ENCODE results near the gene VPS35L. TPM values are rescaled to one million over a fixed set of nuclear protein-coding genes. Genes with fewer than 3 reads are reported as not detected.
A peak's percentile ranks its signal among the peaks of the same experiment; 100 is the strongest.

Gene VPS35L
- total RNA-seq, 1 donor from 2014 or later = 59.3 TPM

- no peak overlapping the region for H3K4me3 Mint-ChIP-seq
- TF ChIP-seq CTCF (IDR thresholded peaks at IDR 0.05; ENCODE audit: unreplicated experiment) = no peak
- H3K27ac Mint-ChIP-seq = no peak overlapping the region
- no peaks in the 10 kb centered on the region for H3K27me3 Mint-ChIP-seq (ENCODE audit: low read depth)
- peaks cover 3% of the 10 kb centered on the region for H3K4me1 Mint-ChIP-seq
- DNase-seq (ENCODE audit: low spot score in 2 of 2, unreplicated experiment in 2 of 2) = no peak
- H3K36me3 Mint-ChIP-seq = peaks cover 54% of the 10 kb centered on the region
- no peaks in the 10 kb centered on the region for H3K9me3 Mint-ChIP-seq
Observed at GRCh38 chr16:19705843-19706242, 150.3 kb downstream of the VPS35L start.

- no peak for TF ChIP-seq CTCF (IDR thresholded peaks at IDR 0.05; ENCODE audit: unreplicated experiment)
- H3K27me3 Mint-ChIP-seq (ENCODE audit: low read depth) = no peaks in the 10 kb centered on the region
- no peak for DNase-seq (ENCODE audit: low spot score in 2 of 2, unreplicated experiment in 2 of 2)
- no peaks in the 10 kb centered on the region for H3K4me1 Mint-ChIP-seq
- no peaks in the 10 kb centered on the region for H3K9me3 Mint-ChIP-seq
- no peak overlapping the region for H3K27ac Mint-ChIP-seq
- peaks cover 49% of the 10 kb centered on the region for H3K36me3 Mint-ChIP-seq
- H3K4me3 Mint-ChIP-seq = no peak overlapping the region
Observed at GRCh38 chr16:19706846-19707245, 151.3 kb downstream of the VPS35L start.

GRCh38 chr16:19707569-19708295, 152.2 kb downstream of the VPS35L start:
- H3K4me1 Mint-ChIP-seq = no peaks in the 10 kb centered on the region
- no peaks in the 10 kb centered on the region for H3K9me3 Mint-ChIP-seq
- TF ChIP-seq CTCF (IDR thresholded peaks at IDR 0.05; ENCODE audit: unreplicated experiment) = no peak
- no peak overlapping the region for H3K27ac Mint-ChIP-seq
- no peak for DNase-seq (ENCODE audit: low spot score in 2 of 2, unreplicated experiment in 2 of 2)
- no peaks in the 10 kb centered on the region for H3K27me3 Mint-ChIP-seq (ENCODE audit: low read depth)
- no peak overlapping the region for H3K4me3 Mint-ChIP-seq
- H3K36me3 Mint-ChIP-seq = peaks cover 44% of the 10 kb centered on the region

- Mint-ChIP-seq H3K36me3 (peaks cover 41% of the 10 kb centered on the region), H3K9me3 (no peaks in the 10 kb centered on the region), H3K27me3 (ENCODE audit: low read depth) (no peaks in the 10 kb centered on the region), H3K4me3 (no peak overlapping the region), H3K27ac (peak overlapping the region; percentile 16), H3K4me1 (no peaks in the 10 kb centered on the region)
- no peak for TF ChIP-seq CTCF (IDR thresholded peaks at IDR 0.05; ENCODE audit: unreplicated experiment)
- no peak for DNase-seq (ENCODE audit: low spot score in 2 of 2, unreplicated experiment in 2 of 2)
Observed at GRCh38 chr16:19708296-19709205, 153.0 kb downstream of the VPS35L start.

GRCh38 chr16:19709381-19710136, 154.1 kb downstream of the VPS35L start:
- Mint-ChIP-seq H3K36me3 (peaks cover 42% of the 10 kb centered on the region), H3K4me3 (no peak overlapping the region), H3K9me3 (no peaks in the 10 kb centered on the region), H3K4me1 (no peaks in the 10 kb centered on the region), H3K27ac (peak overlapping the region; percentile 9), H3K27me3 (ENCODE audit: low read depth) (no peaks in the 10 kb centered on the region)
- no peak for TF ChIP-seq CTCF (IDR thresholded peaks at IDR 0.05; ENCODE audit: unreplicated experiment)
- no peak for DNase-seq (ENCODE audit: low spot score in 2 of 2, unreplicated experiment in 2 of 2)

Measured in mesothelial cell of epicardium (in vitro differentiated cells).